Nucleus accumbens (tissue), 56 donors: ENCODE measurements around the gene ANKRD34B.
A peak's percentile ranks its signal among the peaks of the same experiment; 100 is the strongest.
"Not testable (repeated sequence)": the region's sequence is repeated elsewhere in the genome, so short reads cannot be mapped to it uniquely, and the experiment has no call there.

Source experiments
- DNase-seq, 56 donors: peaks; one replicate each; lab custom pipeline; 2025; lab: John Stamatoyannopoulos, UW

ANKRD34B gene

GRCh38 chr5:80569961-80570786 is at the start of gene ANKRD34B:
TSS of gene ANKRD34B (minus strand) at chr5:80570280. CDS start at chr5:80560019, 10,261 bp downstream.
- DNase-seq = peak in 17 of 56 donors; percentile 11 to 65 (median 22)

GRCh38 chr5:80619086-80619485 is 49.0 kb upstream of the ANKRD34B start:
- DNase-seq = no peak

- DNase-seq = no peak
These were observed 48.4 kb upstream of the ANKRD34B start for GRCh38 chr5:80618438-80618837.

- DNase-seq = peak in 2 of 56 donors; percentile 0 to 1
These were observed 45.3 kb upstream of the ANKRD34B start for GRCh38 chr5:80615266-80615914.

GRCh38 chr5:80609692-80610091 is 39.6 kb upstream of the ANKRD34B start:
- DNase-seq = no peak

- no peak for DNase-seq
These were observed 38.7 kb upstream of the ANKRD34B start for GRCh38 chr5:80608731-80609130.

GRCh38 chr5:80607832-80608231 is 37.8 kb upstream of the ANKRD34B start:
- DNase-seq = no peak

GRCh38 chr5:80607343-80607742 is 37.3 kb upstream of the ANKRD34B start:
- no peak for DNase-seq

- no peak for DNase-seq
These were observed 31.0 kb upstream of the ANKRD34B start for GRCh38 chr5:80600943-80601693.

- DNase-seq = no peak
These were observed 27.4 kb upstream of the ANKRD34B start for GRCh38 chr5:80597500-80597899.

- DNase-seq = no peak
These were observed 24.7 kb upstream of the ANKRD34B start for GRCh38 chr5:80594810-80595209.

GRCh38 chr5:80592761-80593160 is 22.7 kb upstream of the ANKRD34B start:
- DNase-seq = no peak

GRCh38 chr5:80592105-80592504 is 22.0 kb upstream of the ANKRD34B start:
- no peak for DNase-seq

- DNase-seq = no peak
These were observed 21.3 kb upstream of the ANKRD34B start for GRCh38 chr5:80591352-80591751.

GRCh38 chr5:80590766-80591165 is 20.7 kb upstream of the ANKRD34B start:
- DNase-seq = no peak

GRCh38 chr5:80588858-80589540 is 18.9 kb upstream of the ANKRD34B start:
- no peak for DNase-seq

GRCh38 chr5:80584770-80585169 is 14.7 kb upstream of the ANKRD34B start:
- DNase-seq = no peak

- DNase-seq = not testable (repeated sequence)
These were observed 10.2 kb upstream of the ANKRD34B start for GRCh38 chr5:80580291-80580690.

- DNase-seq = no peak
These were observed 9.0 kb upstream of the ANKRD34B start for GRCh38 chr5:80579050-80579449.

GRCh38 chr5:80577707-80578106 is 7.6 kb upstream of the ANKRD34B start:
- no peak for DNase-seq

GRCh38 chr5:80576383-80576782 is 6.3 kb upstream of the ANKRD34B start:
- DNase-seq = no peak
